Gastrocnemius medialis (tissue), 4 donors: ENCODE measurements around the gene TNFRSF13B.
"Not testable (repeated sequence)": the region's sequence is repeated elsewhere in the genome, so short reads cannot be mapped to it uniquely, and the experiment has no call there.

Experiments used
- POLR2A ChIP-seq, 2 donors: fragments of 450-650 bp; IDR thresholded peaks; one replicate each; pipeline ENCODE4 v1.6.1; 2017; ENCODE audit warnings: antibody characterized with exemption in 2 of 2, mild to moderate bottlenecking in 2 of 2, moderate library complexity in 2 of 2
- TF ChIP-seq, protein P1 (sequence below), 5 experiments: fragments of 450-650 bp in 3 of 5; fragments of 200-600 bp in 2 of 5; sonication (generic) in 2 of 5; IDR thresholded peaks in 4 of 5; conservative IDR thresholded peaks in 1 of 5; 1 replicate in 4 of 5; 2 replicates in 1 of 5; pipeline ENCODE4 v1.5.1; 2016 to 2019; ENCODE audit warnings: antibody characterized with exemption in 5 of 5, mild to moderate bottlenecking in 3 of 5, moderate library complexity in 3 of 5

DNA sequence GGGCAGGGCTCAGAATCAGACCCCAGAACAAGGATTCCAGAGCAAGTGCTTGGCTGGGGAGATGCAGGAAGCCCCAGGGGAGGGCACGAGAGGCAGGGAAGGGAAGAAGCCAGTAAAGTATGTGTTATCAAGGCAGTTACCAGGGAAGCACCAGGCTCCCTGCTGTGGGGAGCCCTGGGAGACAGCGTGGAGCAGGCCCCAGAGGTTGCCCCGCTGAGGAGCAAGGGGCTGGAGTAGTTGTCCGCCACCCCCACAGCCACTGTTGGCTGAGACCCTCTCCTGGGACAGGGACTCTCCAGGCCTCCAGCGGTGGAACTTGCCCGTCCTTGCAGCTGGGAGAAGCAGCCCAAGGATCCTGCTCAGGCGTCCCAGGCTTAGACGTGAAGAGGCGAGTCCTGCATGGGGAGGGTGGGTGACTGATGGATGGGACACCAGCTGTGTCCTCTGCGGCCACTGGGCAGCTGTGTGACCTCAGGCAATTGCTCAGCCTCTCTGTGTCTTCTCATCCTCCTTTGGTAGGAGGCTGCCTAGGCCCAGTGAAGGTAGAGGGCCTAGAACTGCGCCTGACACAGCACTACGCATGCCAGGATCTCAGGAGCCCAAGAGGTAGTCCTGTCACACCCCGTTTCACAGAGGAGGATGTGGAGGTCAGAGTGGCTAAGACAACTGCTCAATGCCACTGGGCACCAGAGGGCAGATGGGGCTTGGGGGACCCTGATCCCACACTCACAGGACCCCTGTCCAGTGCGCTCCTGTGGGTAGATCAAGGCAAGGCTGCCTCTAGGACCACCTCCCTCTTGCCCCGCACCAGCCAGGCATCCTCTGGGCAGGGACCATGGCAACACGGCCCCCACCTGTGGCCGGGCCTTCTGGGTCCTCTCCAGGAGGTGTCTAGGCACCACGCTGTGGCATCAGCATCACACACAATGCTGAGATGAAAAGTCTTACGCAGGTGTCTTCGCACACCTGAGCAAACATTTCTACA lies 31.1 kb upstream of the TNFRSF13B start:
- TF ChIP-seq, protein P1, sequence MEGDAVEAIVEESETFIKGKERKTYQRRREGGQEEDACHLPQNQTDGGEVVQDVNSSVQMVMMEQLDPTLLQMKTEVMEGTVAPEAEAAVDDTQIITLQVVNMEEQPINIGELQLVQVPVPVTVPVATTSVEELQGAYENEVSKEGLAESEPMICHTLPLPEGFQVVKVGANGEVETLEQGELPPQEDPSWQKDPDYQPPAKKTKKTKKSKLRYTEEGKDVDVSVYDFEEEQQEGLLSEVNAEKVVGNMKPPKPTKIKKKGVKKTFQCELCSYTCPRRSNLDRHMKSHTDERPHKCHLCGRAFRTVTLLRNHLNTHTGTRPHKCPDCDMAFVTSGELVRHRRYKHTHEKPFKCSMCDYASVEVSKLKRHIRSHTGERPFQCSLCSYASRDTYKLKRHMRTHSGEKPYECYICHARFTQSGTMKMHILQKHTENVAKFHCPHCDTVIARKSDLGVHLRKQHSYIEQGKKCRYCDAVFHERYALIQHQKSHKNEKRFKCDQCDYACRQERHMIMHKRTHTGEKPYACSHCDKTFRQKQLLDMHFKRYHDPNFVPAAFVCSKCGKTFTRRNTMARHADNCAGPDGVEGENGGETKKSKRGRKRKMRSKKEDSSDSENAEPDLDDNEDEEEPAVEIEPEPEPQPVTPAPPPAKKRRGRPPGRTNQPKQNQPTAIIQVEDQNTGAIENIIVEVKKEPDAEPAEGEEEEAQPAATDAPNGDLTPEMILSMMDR (IDR thresholded peaks at IDR 0.05 in 4 of 5, conservative IDR thresholded peaks at IDR 0.05 in 1 of 5) = not testable (repeated sequence)
- TF ChIP-seq POLR2A (IDR thresholded peaks at IDR 0.05) = not testable (repeated sequence)
